Naive B cell (primary cell): ENCODE measurements around the gene TCEANC2. TPM values are rescaled to one million over a fixed set of nuclear protein-coding genes. Genes with fewer than 3 reads are reported as not detected.
A peak's percentile ranks its signal among the peaks of the same experiment; 100 is the strongest.

ENCODE experiments used
- ATAC-seq, 2 donors: fragments of 150-1000 bp; cut with Tn5 transposase; 2 replicates each; pipeline ENCODE4 v1.10.0; 2021; ENCODE audit warnings: low read depth in 2 of 2, mild to moderate bottlenecking in 2 of 2, moderate library complexity in 2 of 2
- DNase-seq: peaks from one replicate; pipeline ENCODE4 v3.0.0; 2022
- H3K27ac Mint-ChIP-seq, 6 donors: one replicate each; pipeline ENCODE4 v1.8.0; 2020 to 2022; ENCODE audit warnings: mild to moderate bottlenecking in 6 of 6, mixed read lengths in 6 of 6, moderate library complexity in 5 of 6, inconsistent platforms in 2 of 6
- H3K27me3 Mint-ChIP-seq, 3 donors: one replicate each; pipeline ENCODE4 v1.8.0; 2021 to 2022; ENCODE audit warnings: mixed read lengths in 3 of 3, mild to moderate bottlenecking in 1 of 3
- H3K36me3 Mint-ChIP-seq, 2 donors: one replicate each; pipeline ENCODE4 v1.8.0; 2020 to 2022; ENCODE audit warnings: mixed read lengths in 2 of 2, inconsistent platforms in 1 of 2, mild to moderate bottlenecking in 1 of 2
- H3K4me1 Mint-ChIP-seq, 3 donors: one replicate each; pipeline ENCODE4 v1.8.0; 2020 to 2022; ENCODE audit warnings: mixed read lengths in 3 of 3, inconsistent platforms in 1 of 3, mild to moderate bottlenecking in 1 of 3, moderate library complexity in 1 of 3
- H3K4me3 Mint-ChIP-seq, 8 donors: one replicate each; pipeline ENCODE4 v1.8.0; 2020 to 2022; ENCODE audit warnings: mild to moderate bottlenecking in 8 of 8, mixed read lengths in 8 of 8, moderate library complexity in 8 of 8, inconsistent platforms in 2 of 8
- H3K9me3 Mint-ChIP-seq, 7 donors: one replicate each; pipeline ENCODE4 v1.8.0; 2020 to 2022; ENCODE audit warnings: mixed read lengths in 7 of 7, mild to moderate bottlenecking in 5 of 7, inconsistent platforms in 2 of 7, moderate library complexity in 1 of 7
- polyA plus RNA-seq, 6 donors: library from polyadenylated mRNA; unstranded; fragments of 300-500 nt; fragmentation: Illumina TruSeq; gene quantifications; one replicate each; pipeline ENCODE4 v1.2.3, GENCODE V29; 2021; ENCODE audit warnings: low read depth in 6 of 6

Gene TCEANC2
- polyA plus RNA-seq, 6 donors from 2014 or later = 5.4 to 9.7 (median 6.7) TPM

DNA sequence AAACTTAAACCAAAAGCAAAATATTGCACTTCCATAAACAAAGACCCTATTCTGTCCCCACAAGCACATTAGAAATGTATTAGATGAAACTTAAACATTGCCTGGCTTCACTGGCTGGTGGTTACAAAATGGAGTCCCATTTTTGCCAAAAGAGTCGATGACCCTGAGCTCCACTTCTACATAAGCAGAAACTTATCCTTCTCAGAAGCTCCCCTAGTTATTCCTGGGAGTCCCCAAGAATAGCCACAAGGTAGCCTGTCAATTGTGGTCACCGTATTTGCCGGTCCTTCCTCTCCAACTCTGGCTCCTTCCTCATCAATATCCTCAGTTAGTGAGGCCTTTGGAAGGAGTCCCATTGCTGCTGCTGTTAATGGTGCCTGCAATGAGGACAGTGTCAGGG, 62.1 kb downstream of the TCEANC2 start:
- Mint-ChIP-seq H3K36me3 (no peaks in the 10 kb centered on the region), H3K27ac (no peak overlapping the region)
- ATAC-seq = no peak

DNA sequence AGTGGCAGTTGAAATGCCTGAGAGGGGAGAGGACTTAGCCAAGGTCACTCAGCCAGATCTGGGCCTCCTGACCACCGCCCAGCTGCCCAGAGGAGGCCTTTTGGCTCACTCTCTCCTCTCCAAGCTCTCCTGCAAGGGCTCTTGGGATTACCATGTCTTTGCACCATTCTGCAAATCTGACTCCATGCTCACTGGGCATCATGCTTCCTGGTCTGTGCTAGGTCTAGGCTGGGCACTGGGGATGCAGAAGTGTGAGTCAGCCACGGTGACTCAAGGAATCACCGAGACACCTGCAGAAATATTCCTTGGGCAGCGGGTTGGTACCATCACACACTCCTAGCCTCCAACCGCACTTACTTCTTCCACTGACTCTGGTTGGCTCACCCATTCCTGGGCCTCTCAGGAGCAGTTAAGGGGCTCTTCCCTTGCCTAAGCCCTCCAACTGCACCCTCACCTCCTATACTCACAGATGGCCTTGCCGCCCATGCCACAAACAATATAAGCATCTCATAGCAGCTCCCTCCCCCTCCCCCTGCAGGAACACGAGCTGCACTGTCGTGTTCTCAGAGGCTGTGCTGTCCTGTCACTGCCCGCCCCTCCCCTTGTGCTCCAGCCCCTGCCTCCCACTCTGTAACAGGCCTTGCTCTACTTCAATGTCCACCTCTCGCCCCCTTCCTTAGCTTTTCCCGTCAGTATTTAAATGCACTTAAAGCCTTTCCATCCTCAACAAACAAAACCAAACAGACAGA, 64.6 kb downstream of the TCEANC2 start:
- Mint-ChIP-seq H3K9me3 (no peaks in the 10 kb centered on the region), H3K4me1 (peaks cover 0 to 7% (median 2%) of the 10 kb centered on the region in 3 donors), H3K36me3 (no peaks in the 10 kb centered on the region), H3K27ac (no peak overlapping the region), H3K4me3 (no peak overlapping the region), H3K27me3 (peaks cover 0 to 16% (median 12%) of the 10 kb centered on the region in 3 donors)
- DNase-seq = no peak
- no peak for ATAC-seq

More for the DNA sequence above, 62.1 kb downstream of the TCEANC2 start:
- DNase-seq = no peak
- no peak overlapping the region for H3K4me3 Mint-ChIP-seq
- H3K4me1 Mint-ChIP-seq = no peaks in the 10 kb centered on the region
- peaks cover 0 to 2% (median 0%) of the 10 kb centered on the region in 7 donors for H3K9me3 Mint-ChIP-seq
- no peaks in the 10 kb centered on the region for H3K27me3 Mint-ChIP-seq

DNA sequence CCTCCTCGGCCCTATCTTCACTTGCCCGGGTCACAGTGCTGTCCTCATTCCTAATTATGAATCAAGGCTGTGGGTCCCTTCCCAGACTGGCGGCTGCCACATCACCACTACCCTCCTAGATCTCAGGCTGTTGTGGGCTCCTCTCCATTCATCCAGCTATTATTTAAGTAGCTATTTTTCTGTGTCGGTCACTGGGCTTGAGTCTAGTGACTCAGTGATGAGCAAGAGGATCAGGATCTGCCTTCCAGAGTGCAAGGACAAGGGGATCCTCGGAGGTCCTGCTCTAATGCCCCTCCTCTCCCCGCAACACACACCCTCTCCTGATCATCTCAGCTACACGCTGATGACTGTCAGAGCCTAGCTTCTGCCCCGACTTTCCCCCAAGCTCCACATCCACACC, 65.3 kb downstream of the TCEANC2 start:
- DNase-seq (no peak), ATAC-seq (no peak)
- no peak overlapping the region for H3K27ac Mint-ChIP-seq
- peaks cover 0 to 16% (median 12%) of the 10 kb centered on the region in 3 donors for H3K27me3 Mint-ChIP-seq
- H3K4me3 Mint-ChIP-seq = no peak overlapping the region
- H3K36me3 Mint-ChIP-seq = no peaks in the 10 kb centered on the region
- H3K9me3 Mint-ChIP-seq = no peaks in the 10 kb centered on the region
- peaks cover 0 to 7% (median 2%) of the 10 kb centered on the region in 3 donors for H3K4me1 Mint-ChIP-seq

DNA sequence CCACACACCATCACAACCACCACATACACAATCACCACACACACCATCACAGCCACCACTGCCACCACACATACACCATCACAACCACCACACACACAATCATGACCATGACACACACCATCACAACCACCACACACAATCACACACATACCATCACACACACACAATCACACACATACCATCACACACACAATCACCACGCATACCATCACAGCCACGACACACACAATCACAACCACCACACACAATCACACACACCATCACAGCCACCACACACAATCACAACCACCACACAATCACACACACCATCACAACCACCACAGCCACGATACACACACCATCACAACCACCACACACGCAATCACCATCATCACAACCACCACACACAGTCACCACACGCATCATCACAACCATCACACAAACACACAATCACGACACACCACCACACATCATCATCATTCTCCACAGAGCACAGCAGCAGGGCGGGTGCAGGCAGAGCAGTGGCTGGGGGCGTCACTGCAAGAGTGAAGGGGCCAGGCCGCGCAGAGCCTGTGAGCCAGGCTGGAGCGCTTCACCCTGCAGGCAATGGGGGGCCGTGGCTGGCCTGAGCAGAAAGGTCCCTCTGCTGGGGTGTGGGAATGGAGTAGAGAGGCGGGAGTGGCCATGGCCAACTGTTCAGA, 66.8 kb downstream of the TCEANC2 start:
- DNase-seq (no peak), ATAC-seq (no peak)
- Mint-ChIP-seq H3K27ac (no peak overlapping the region), H3K36me3 (no peaks in the 10 kb centered on the region), H3K9me3 (no peaks in the 10 kb centered on the region), H3K27me3 (peaks cover 0 to 16% (median 12%) of the 10 kb centered on the region in 3 donors), H3K4me1 (peaks cover 0 to 7% (median 5%) of the 10 kb centered on the region in 3 donors), H3K4me3 (no peak overlapping the region)

DNA sequence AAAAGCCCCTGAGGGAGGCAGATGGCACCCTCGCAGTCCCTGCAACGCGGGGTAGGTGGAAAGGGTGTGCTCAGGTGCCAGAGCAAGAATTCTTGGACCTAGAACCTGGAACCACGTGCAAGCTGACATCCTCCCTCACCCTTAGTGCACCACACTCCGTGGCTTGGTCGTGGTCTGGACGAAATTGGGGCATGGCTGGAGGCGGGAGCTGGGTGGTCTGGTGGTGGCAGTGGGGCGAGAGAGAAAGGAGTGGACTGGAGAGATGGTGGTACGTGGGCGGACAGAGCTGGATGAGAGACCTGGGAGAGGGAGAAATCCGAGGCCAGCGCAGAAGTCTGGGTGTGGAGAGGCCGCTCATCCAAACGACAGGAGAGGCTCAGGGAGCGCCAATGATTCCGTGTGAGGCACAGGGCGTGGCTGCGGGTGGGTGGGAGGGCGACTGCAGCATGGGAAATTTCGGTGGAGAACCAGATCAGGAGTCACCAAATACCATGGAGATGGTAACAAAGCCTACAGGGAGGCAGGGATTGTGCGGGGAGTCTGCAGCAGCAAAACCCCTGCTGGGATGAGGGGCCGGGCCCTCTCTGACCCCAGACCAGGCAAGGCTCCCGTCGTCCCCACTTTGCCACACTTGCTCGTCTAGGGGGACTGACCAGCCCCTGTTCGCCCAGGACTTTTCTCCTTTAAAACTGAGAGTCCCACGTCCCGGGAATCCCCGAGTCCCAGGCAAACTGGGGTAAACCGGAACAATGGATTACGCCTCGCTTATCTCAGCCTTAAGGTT, 67.5 kb downstream of the TCEANC2 start:
- ATAC-seq (no peak), DNase-seq (no peak)
- Mint-ChIP-seq H3K27me3 (peaks cover 0 to 16% (median 12%) of the 10 kb centered on the region in 3 donors), H3K9me3 (no peaks in the 10 kb centered on the region), H3K4me3 (peak overlapping the region in 1 of 8 donors; percentile 17), H3K36me3 (no peaks in the 10 kb centered on the region), H3K27ac (peak overlapping the region in 1 of 6 donors; percentile 68), H3K4me1 (peaks cover 0 to 7% (median 5%) of the 10 kb centered on the region in 3 donors)

DNA sequence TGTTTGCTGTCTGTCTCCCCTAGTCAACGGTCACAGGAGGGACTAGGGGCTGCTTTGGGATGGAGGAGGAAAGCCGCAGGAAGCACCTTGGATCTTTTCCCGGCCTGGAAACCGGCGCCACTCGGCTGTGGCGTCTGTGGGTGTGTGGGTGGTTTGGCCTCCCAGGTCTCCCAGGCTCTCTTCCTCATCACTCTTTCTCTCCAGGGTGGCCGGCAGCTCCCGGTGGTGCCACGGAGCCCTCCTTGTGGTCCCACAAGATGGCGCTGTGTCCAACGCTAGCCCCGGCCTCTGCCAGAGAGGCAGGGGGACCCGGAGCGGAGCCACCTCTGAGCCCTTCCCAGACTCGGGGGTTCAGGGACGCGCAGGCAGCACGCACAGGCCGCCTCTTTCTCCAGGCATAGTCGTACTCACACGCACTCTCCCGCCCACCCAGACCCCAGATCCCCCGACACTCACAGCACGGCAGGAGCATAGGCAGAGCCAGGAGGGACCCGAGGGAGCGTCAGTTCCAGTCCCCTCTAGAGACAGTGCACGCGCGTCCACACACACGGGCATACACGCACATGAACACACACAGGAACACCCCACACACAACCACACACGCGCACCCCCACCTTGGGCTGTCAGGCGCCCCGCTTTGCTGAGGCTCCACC, 68.2 kb downstream of the TCEANC2 start:
- Mint-ChIP-seq H3K36me3 (no peaks in the 10 kb centered on the region), H3K27ac (peak overlapping the region in 2 of 6 donors; percentile 61 to 68), H3K9me3 (no peaks in the 10 kb centered on the region), H3K27me3 (peaks cover 0 to 16% (median 12%) of the 10 kb centered on the region in 3 donors), H3K4me1 (peaks cover 0 to 7% (median 5%) of the 10 kb centered on the region in 3 donors), H3K4me3 (peak overlapping the region in 2 of 8 donors; percentile 17 to 35)
- ATAC-seq (peak; percentile 59 to 66), DNase-seq (peak; percentile 32)

DNA sequence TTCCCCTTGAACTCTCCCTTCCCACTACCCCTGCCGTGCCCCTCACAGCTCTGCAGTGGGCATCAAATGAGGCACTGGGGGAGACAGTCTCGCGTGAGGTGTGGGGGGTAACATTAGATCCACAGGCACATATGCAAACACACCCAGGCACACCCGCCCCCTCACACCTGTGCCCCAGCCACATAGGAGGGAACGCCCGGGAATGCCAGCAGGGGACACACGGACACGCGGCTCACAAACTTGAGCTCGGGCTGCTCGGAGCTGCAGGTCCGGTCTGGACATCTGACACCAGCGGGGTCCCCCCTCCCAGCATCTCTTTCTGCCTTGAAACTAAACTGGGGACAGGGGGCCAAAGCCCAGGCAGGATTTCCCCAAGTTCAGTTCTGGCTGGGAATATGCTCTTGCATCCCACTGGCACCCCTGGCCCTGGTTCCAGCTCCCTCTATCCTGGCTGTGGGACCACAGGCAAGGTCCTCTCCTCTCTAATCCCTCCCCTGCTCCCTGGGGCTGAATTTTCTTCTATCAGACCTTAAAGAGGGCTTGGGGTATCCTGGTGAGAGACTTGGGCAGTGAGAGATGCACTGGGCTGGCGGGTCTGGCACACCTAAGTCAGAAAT, 68.8 kb downstream of the TCEANC2 start:
- Mint-ChIP-seq H3K4me1 (peaks cover 0 to 7% (median 5%) of the 10 kb centered on the region in 3 donors), H3K27me3 (peaks cover 0 to 16% (median 12%) of the 10 kb centered on the region in 3 donors)

DNA sequence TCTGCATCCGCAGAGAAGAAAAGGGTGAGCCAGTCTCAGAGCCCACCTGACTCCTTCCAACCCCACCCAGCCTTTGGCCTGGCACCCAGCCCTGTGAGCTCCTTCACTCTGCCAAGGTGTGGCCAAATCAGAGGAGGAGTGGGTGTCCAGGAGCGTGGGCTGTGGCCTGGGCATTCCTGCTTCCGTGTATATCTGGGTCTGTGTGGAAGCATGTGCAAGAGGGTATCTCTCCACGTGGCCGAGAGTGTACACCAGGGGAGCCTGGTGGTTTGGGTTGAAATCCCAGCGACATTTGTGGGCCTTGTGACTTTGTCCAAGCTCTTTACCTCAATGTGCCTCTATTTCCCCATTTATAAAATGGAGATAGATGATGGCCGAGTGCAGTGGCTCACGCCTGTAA, 69.6 kb downstream of the TCEANC2 start:
- no peak overlapping the region for H3K27ac Mint-ChIP-seq
- H3K4me1 Mint-ChIP-seq = peaks cover 0 to 7% (median 5%) of the 10 kb centered on the region in 3 donors
- DNase-seq (no peak), ATAC-seq (no peak)
- H3K4me3 Mint-ChIP-seq = no peak overlapping the region
- H3K36me3 Mint-ChIP-seq = no peaks in the 10 kb centered on the region
- peaks cover 0 to 20% (median 16%) of the 10 kb centered on the region in 3 donors for H3K27me3 Mint-ChIP-seq
- no peaks in the 10 kb centered on the region for H3K9me3 Mint-ChIP-seq

More for the DNA sequence above, 68.8 kb downstream of the TCEANC2 start:
- Mint-ChIP-seq H3K27ac (peak overlapping the region in 1 of 6 donors; percentile 70), H3K36me3 (no peaks in the 10 kb centered on the region), H3K9me3 (no peaks in the 10 kb centered on the region), H3K4me3 (peak overlapping the region in 1 of 8 donors; percentile 17)
- no peak for ATAC-seq
- no peak for DNase-seq

DNA sequence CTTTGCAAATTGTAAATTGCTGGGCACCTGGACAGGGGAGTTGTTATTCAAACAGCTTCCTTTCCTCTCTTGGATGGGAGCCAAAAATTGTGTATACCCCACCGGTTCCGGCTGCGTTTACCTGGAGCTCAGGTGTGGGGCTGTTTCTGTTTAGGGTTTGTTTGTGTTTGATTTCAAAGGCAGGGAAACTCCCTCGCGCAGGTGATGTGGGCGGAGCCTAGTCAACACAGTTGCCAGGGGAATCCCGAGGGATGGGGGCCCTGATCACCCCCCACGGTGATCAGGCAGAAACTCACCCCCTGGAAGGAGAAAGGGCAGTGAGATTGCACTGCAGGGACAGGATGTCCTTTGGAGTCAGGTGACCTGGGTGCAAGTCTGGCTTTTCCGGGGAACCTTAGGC, 71.1 kb downstream of the TCEANC2 start:
- no peak for DNase-seq
- peaks cover 0 to 30% (median 24%) of the 10 kb centered on the region in 3 donors for H3K27me3 Mint-ChIP-seq
- ATAC-seq = no peak
- H3K4me3 Mint-ChIP-seq = no peak overlapping the region
- H3K9me3 Mint-ChIP-seq = no peaks in the 10 kb centered on the region
- H3K36me3 Mint-ChIP-seq = no peaks in the 10 kb centered on the region
- no peak overlapping the region for H3K27ac Mint-ChIP-seq
- H3K4me1 Mint-ChIP-seq = peaks cover 0 to 7% (median 5%) of the 10 kb centered on the region in 3 donors

DNA sequence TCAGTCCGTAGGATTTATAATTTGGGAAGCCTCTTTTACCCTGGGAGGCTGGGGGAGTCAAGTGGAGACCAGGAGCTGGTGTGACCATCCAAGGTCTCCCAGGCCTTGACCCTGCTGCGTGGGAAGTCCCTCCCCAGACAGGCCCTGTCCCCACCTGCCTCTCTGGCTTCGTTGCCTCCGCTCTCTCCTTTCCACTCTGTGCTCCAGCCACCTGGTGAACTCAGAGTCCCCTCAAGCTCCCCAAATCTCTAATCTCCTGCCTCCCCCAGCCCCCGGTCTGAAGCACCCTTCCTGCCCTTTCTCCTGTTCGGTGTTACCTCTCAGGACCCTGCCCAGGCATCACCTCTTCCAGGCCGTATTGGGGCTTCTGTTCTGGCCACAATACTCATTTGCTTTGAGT, 71.5 kb downstream of the TCEANC2 start:
- ATAC-seq (no peak), DNase-seq (no peak)
- Mint-ChIP-seq H3K27me3 (peaks cover under 1 to 30% (median 24%) of the 10 kb centered on the region in 3 donors), H3K4me1 (peaks cover 0 to 7% (median 5%) of the 10 kb centered on the region in 3 donors), H3K9me3 (no peaks in the 10 kb centered on the region), H3K36me3 (no peaks in the 10 kb centered on the region), H3K27ac (no peak overlapping the region), H3K4me3 (no peak overlapping the region)

DNA sequence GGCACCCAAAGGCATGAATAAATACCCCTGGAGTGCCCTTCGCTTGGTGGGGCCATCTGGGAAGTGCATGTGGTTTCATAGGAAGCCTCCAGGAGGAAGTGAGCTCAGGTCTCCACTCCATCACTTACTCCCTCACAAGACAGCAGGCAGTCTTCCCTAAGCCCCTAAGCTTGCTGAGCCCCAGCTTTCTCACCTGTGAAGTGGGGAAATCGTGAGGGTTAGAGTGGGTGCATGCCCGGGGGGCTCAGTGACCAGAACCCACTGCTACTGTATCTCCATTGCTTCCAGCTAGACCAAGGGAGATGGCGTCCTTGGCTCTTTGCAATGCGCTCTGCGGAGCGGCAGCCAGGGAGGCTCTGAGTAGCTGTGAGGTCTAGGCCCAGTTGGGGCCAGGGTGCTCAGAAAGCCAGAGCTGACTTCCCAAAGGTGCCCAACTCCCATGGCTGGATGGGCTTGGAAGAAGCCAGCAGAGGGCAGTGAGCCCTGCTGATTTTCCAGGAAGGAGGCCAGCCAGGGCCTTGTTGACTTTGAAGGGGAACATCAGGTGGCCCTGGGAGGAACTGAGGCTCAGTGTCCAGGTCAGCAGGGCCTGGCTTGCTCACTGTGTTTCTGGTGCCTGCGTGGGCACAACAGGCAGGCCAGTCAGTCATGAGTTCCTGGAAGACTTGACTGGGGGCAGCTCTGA, 72.1 kb downstream of the TCEANC2 start:
- H3K27ac Mint-ChIP-seq = no peak overlapping the region

DNA sequence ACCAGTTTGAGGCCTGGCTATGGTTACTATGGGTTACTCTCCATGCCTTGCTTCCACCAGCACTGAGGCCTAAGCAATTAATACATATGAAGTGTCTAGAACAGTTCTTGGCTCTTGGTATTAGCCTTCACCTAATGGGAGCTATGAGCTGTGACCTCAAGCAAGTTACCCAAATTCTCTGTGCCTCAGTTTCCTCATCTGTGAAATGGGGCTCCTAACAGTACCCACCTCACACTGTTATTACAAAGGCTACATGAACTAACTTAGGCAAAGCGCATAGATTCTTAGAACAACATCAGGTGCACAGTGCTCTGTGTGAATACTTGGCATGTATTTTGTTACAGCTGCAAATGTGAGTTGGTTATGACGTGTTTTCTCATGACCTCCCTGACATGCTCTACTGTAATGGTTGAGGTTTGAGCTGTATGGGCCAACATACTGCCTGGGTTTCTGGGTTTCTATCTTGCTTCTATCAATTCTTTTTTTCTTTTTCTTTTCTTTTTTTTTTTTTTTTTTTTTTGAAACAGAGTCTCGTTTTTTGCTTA, 72.9 kb downstream of the TCEANC2 start:
- no peak overlapping the region for H3K27ac Mint-ChIP-seq
- DNase-seq (no peak), ATAC-seq (no peak)
- H3K4me3 Mint-ChIP-seq = no peak overlapping the region
- H3K27me3 Mint-ChIP-seq = peaks cover 5 to 42% (median 21%) of the 10 kb centered on the region in 3 donors
- H3K4me1 Mint-ChIP-seq = peaks cover 0 to 5% (median 5%) of the 10 kb centered on the region in 3 donors
- H3K36me3 Mint-ChIP-seq = no peaks in the 10 kb centered on the region
- no peaks in the 10 kb centered on the region for H3K9me3 Mint-ChIP-seq

More for the DNA sequence above, 72.1 kb downstream of the TCEANC2 start:
- H3K4me1 Mint-ChIP-seq = peaks cover 0 to 7% (median 5%) of the 10 kb centered on the region in 3 donors
- ATAC-seq = no peak
- DNase-seq = no peak
- H3K27me3 Mint-ChIP-seq = peaks cover 5 to 35% (median 24%) of the 10 kb centered on the region in 3 donors
- no peaks in the 10 kb centered on the region for H3K9me3 Mint-ChIP-seq
- no peak overlapping the region for H3K4me3 Mint-ChIP-seq
- no peaks in the 10 kb centered on the region for H3K36me3 Mint-ChIP-seq
